DND-41 (cell line): ENCODE measurements around the gene C2CD3.

ENCODE experiments used
- ATAC-seq: fragments of 200-7000 bp; cut with Tn5 transposase; 3 replicates; pipeline ENCODE4 v1.9.1; 2021; ENCODE audit warnings: low read depth; ENCODE audit not compliant: insufficient read depth
- DNase-seq: peaks from one replicate; pipeline ENCODE4 v3.0.0-alpha.2; 2020
- H2AFZ ChIP-seq: 2 replicates; pipeline ENCODE4 v1.6.0; 2012; ENCODE audit warnings: low read depth, low read length
- H3K27ac ChIP-seq: 2 replicates; pipeline ENCODE4 v1.5.1; 2012; ENCODE audit warnings: low read length, inconsistent platforms
- H3K27me3 ChIP-seq: fragments of 200-600 bp; sonication (generic); 2 replicates; pipeline ENCODE4 v1.6.0; 2012; ENCODE audit warnings: low read length, mild to moderate bottlenecking, inconsistent platforms; ENCODE audit not compliant: insufficient read depth, poor library complexity
- H3K36me3 ChIP-seq: 2 replicates; pipeline ENCODE4 v1.5.1; 2012; ENCODE audit warnings: low read length, inconsistent platforms; ENCODE audit not compliant: insufficient read depth
- H3K4me1 ChIP-seq: 2 replicates; pipeline ENCODE4 v1.5.1; 2012; ENCODE audit warnings: mild to moderate bottlenecking, low read length; ENCODE audit not compliant: insufficient read depth
- H3K4me2 ChIP-seq: 2 replicates; pipeline ENCODE4 v1.6.0; 2012; ENCODE audit warnings: mild to moderate bottlenecking, moderate library complexity, low read length, inconsistent platforms; ENCODE audit not compliant: insufficient read depth
- H3K4me3 ChIP-seq, 2 experiments: fragments of 200-600 bp in 1 of 2; shearing (Covaris generic) in 1 of 2; 2 replicates each; pipeline ENCODE4 v1.5.1; 2012 to 2016; ENCODE audit warnings: inconsistent platforms in 2 of 2, low read length in 2 of 2, mild to moderate bottlenecking in 2 of 2, low read depth in 1 of 2, moderate library complexity in 1 of 2
- H3K79me2 ChIP-seq: 2 replicates; pipeline ENCODE4 v1.6.0; 2012; ENCODE audit warnings: low read length, inconsistent platforms; ENCODE audit not compliant: insufficient read depth
- H3K9ac ChIP-seq: 2 replicates; pipeline ENCODE4 v1.6.0; 2012; ENCODE audit warnings: low read depth, mild to moderate bottlenecking, inconsistent platforms, low read length, moderate library complexity
- H3K9me3 ChIP-seq: 2 replicates; pipeline ENCODE4 v1.5.1; 2012; ENCODE audit warnings: low read length, moderate library complexity, mild to moderate bottlenecking, inconsistent platforms; ENCODE audit not compliant: insufficient read depth, severe bottlenecking
- H4K20me1 ChIP-seq: 2 replicates; pipeline ENCODE4 v1.6.0; 2012; ENCODE audit warnings: low read length; ENCODE audit not compliant: insufficient read depth
- CTCF ChIP-seq: IDR thresholded peaks from 2 replicates; pipeline ENCODE4 v1.5.1; 2012; ENCODE audit warnings: borderline replicate concordance, low read length, moderate library complexity, mild to moderate bottlenecking; ENCODE audit not compliant: poor library complexity, severe bottlenecking; ENCODE audit errors: extremely low read depth
- EZH2 ChIP-seq: IDR thresholded peaks from 3 replicates; pipeline ENCODE4 v1.6.1; 2012; ENCODE audit warnings: borderline replicate concordance, low read depth, mild to moderate bottlenecking, moderate library complexity, low read length, inconsistent platforms; ENCODE audit not compliant: severe bottlenecking

The C2CD3 gene

DNA sequence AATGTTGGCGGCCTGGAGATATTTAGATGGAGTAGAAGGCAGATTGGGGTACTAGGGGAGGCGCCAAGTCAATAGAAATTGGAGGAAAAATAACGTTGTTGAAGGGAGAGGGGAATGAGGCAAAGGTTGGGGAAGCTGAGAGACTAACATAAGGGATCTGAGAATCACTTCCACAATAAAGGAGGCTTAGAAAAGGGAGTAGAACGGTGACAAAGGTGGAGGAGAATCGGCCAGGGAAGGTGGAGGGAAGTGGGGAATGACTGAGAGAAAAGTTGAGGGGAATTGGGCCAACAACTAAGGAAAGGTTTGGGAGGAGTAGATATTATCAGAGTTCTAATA is 797 bp upstream of the C2CD3 start:
- H3K36me3 ChIP-seq = peaks cover 22% of the 10 kb centered on the region
- ATAC-seq (no peak), DNase-seq (no peak)
- no peaks in the 10 kb centered on the region for H4K20me1 ChIP-seq
- no peaks in the 10 kb centered on the region for H3K27me3 ChIP-seq
- H3K4me1 ChIP-seq = peaks cover 51% of the 10 kb centered on the region
- peak overlapping the region; percentile 66 for H3K9ac ChIP-seq
- TF ChIP-seq CTCF (no peak), EZH2 (no peak)
- H3K79me2 ChIP-seq = peaks cover 80% of the 10 kb centered on the region
- H3K4me3 ChIP-seq = peak overlapping the region; percentile 46 to 76
- peak overlapping the region; percentile 80 for H3K4me2 ChIP-seq
- H3K9me3 ChIP-seq = no peaks in the 10 kb centered on the region
- H3K27ac ChIP-seq = peak overlapping the region; percentile 72
- H2AFZ ChIP-seq = peak overlapping the region; percentile 85

- Histone ChIP-seq H3K9me3 (no peaks in the 10 kb centered on the region), H3K27ac (peak overlapping the region; percentile 76)
These were observed 904 bp downstream of the C2CD3 start for GRCh38 chr11:74169738-74170458.

GRCh38 chr11:74168838-74169237 is 2.0 kb downstream of the C2CD3 start:
- peak overlapping the region; percentile 80 for H3K4me2 ChIP-seq

More at GRCh38 chr11:74169738-74170458, 904 bp downstream of the C2CD3 start:
- Histone ChIP-seq H3K36me3 (peaks cover 37% of the 10 kb centered on the region), H3K4me3 (peak overlapping the region; percentile 68 to 76), H4K20me1 (no peaks in the 10 kb centered on the region), H3K4me1 (peaks cover 51% of the 10 kb centered on the region), H3K27me3 (no peaks in the 10 kb centered on the region), H3K79me2 (peaks cover 67% of the 10 kb centered on the region), H3K4me2 (peak overlapping the region; percentile 80), H3K9ac (peak overlapping the region; percentile 66), H2AFZ (peak overlapping the region; percentile 80)
- TF ChIP-seq EZH2 = no peak
- TF ChIP-seq CTCF = no peak
- ATAC-seq = no peak
- no peak for DNase-seq

More at GRCh38 chr11:74168838-74169237, 2.0 kb downstream of the C2CD3 start:
- TF ChIP-seq EZH2 = no peak
- TF ChIP-seq CTCF = no peak
- ATAC-seq (no peak), DNase-seq (no peak)
- Histone ChIP-seq H3K4me3 (peak overlapping the region in 1 of 2 experiments; percentile 76; a peak in 1 of 4 replicates), H3K9ac (peak overlapping the region; percentile 66), H2AFZ (no peak overlapping the region), H3K9me3 (no peaks in the 10 kb centered on the region), H3K27ac (no peak overlapping the region), H4K20me1 (no peaks in the 10 kb centered on the region), H3K79me2 (peaks cover 56% of the 10 kb centered on the region), H3K4me1 (peaks cover 45% of the 10 kb centered on the region), H3K36me3 (peaks cover 45% of the 10 kb centered on the region), H3K27me3 (no peaks in the 10 kb centered on the region)
